Measurements from ENCODE around the gene APOL1. TPM values are rescaled to one million over a fixed set of nuclear protein-coding genes. Genes with fewer than 3 reads are reported as not detected.

The APOL1 gene
- total and polyA plus RNA-seq, 9 of the 15 experiments (the other 6 are each of a cell fraction or from before 2014, with no cell fraction given): 2.5 to 9.7 (median 5.6) TPM

DNA sequence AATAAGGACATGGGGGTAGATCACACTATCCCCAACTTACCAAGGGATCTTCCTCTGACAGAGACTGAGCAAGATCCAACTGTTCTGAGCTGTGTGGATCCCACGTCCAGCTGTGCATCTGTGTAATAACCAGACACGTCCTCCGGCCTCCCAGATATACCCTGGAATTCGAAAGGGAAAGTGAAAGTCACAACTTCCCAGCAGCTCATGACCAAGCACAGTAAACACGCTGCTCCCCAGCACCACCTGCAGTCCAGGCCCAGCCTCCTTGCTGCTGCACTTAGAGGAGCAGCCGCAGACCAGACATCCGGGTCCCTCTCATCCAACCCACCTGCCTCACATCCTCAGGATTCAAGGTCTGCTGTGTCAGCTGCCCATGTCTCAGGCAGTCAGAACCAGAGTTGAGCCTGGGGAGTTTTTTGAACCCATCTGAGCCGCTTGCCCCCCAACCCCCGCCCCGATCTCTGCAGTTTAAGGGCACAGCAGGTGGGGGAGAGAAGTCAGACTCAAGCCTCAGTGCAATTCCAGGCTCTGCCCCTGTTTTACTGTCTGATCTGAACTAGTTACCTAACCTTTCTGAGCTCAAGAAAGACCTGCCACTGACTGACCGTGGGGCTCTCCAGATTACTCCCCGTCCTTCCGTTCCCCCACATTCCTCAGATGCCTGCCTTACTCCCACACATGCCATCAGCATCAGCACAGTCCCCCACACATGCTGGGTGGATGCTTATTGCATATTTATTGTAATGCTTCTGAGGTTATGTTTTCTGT is 13.3 kb upstream of the APOL1 start, which contains the start of gene APOL2 (continued):
- TF ChIP-seq, protein P1, sequence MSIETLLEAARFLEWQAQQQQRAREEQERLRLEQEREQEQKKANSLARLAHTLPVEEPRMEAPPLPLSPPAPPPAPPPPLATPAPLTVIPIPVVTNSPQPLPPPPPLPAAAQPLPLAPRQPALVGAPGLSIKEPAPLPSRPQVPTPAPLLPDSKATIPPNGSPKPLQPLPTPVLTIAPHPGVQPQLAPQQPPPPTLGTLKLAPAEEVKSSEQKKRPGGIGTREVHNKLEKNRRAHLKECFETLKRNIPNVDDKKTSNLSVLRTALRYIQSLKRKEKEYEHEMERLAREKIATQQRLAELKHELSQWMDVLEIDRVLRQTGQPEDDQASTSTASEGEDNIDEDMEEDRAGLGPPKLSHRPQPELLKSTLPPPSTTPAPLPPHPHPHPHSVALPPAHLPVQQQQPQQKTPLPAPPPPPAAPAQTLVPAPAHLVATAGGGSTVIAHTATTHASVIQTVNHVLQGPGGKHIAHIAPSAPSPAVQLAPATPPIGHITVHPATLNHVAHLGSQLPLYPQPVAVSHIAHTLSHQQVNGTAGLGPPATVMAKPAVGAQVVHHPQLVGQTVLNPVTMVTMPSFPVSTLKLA (conservative IDR thresholded peaks at IDR 0.05): peak; percentile 86 to 93
- TF ChIP-seq, protein P2, sequence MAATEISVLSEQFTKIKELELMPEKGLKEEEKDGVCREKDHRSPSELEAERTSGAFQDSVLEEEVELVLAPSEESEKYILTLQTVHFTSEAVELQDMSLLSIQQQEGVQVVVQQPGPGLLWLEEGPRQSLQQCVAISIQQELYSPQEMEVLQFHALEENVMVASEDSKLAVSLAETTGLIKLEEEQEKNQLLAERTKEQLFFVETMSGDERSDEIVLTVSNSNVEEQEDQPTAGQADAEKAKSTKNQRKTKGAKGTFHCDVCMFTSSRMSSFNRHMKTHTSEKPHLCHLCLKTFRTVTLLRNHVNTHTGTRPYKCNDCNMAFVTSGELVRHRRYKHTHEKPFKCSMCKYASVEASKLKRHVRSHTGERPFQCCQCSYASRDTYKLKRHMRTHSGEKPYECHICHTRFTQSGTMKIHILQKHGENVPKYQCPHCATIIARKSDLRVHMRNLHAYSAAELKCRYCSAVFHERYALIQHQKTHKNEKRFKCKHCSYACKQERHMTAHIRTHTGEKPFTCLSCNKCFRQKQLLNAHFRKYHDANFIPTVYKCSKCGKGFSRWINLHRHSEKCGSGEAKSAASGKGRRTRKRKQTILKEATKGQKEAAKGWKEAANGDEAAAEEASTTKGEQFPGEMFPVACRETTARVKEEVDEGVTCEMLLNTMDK (IDR thresholded peaks at IDR 0.05; ENCODE audit: borderline replicate concordance, insufficient read depth, low read depth, low read length, poor library complexity, severe bottlenecking): no peak
- peak; percentile 48; the same call in 1 of the 2 replicates for TF ChIP-seq POLR2A (conservative IDR thresholded peaks at IDR 0.05)
- no peak for TF ChIP-seq HMG20B (CRISPR knock-in tag; IDR thresholded peaks at IDR 0.05)
- TF ChIP-seq BRD9 (IDR thresholded peaks at IDR 0.05; ENCODE audit: low read depth, partially characterized antibody): peak; percentile 48
- no peak for TF ChIP-seq ZNF589 (CRISPR knock-in tag; IDR thresholded peaks at IDR 0.05; ENCODE audit: low read depth)
- TF ChIP-seq SRF (CRISPR knock-in tag; IDR thresholded peaks at IDR 0.05): 0 out of 4 replicates have a peak, but pooled peaks of 1 of the 2 experiments have one; percentile 24
- TF ChIP-seq, protein P3, sequence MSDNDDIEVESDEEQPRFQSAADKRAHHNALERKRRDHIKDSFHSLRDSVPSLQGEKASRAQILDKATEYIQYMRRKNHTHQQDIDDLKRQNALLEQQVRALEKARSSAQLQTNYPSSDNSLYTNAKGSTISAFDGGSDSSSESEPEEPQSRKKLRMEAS (CRISPR knock-in tag; IDR thresholded peaks at IDR 0.05): peak; percentile 79
- peak; percentile 57; the same call in 1 of the 2 replicates for TF ChIP-seq CTBP1 (IDR thresholded peaks at IDR 0.05; ENCODE audit: borderline replicate concordance)
- peak; percentile 50 for TF ChIP-seq MAFG (tag; conservative IDR thresholded peaks at IDR 0.05)
- TF ChIP-seq REST (IDR thresholded peaks at IDR 0.05; ENCODE audit: borderline replicate concordance): peak; percentile 43
- no peak for TF ChIP-seq REST (CRISPR knock-in tag; IDR thresholded peaks at IDR 0.05; ENCODE audit: low read depth)
- no peak for TF ChIP-seq RBBP5 (IDR thresholded peaks at IDR 0.05; ENCODE audit: borderline replicate concordance, insufficient read depth, low read length, poor library complexity, severe bottlenecking)
- no peak for TF ChIP-seq CBX1 (IDR thresholded peaks at IDR 0.05; ENCODE audit: low read depth)
- TF ChIP-seq IFI16 (CRISPR knock-in tag; IDR thresholded peaks at IDR 0.05): no peak

Measured in K562 (cell line).